WERI-Rb-1 (cell line): Measurements from ENCODE around the gene SCAI.

ENCODE experiments used
- DNase-seq: peaks from one replicate; pipeline ENCODE4 v3.0.0-alpha.2; 2020
- H3K27ac ChIP-seq: fragments of 250-450 bp; sonication (Bioruptor Pico); 2 replicates; pipeline ENCODE4 v1.5.1; 2020; ENCODE audit warnings: mild to moderate bottlenecking, moderate library complexity
- H3K27me3 ChIP-seq: fragments of 250-450 bp; sonication (Bioruptor Pico); 2 replicates; pipeline ENCODE4 v1.5.1; 2021; ENCODE audit warnings: mild to moderate bottlenecking, low read depth, moderate library complexity; ENCODE audit not compliant: insufficient read depth, severe bottlenecking
- H3K36me3 ChIP-seq: fragments of 250-450 bp; sonication (Bioruptor Pico); 2 replicates; pipeline ENCODE4 v1.5.1; 2020; ENCODE audit warnings: mild to moderate bottlenecking, moderate library complexity
- H3K4me3 ChIP-seq: 2 replicates; pipeline ENCODE4 v1.5.1; 2011; ENCODE audit warnings: low read depth, mild to moderate bottlenecking, control low read depth, low read length
- H3K9me3 ChIP-seq: fragments of 250-450 bp; sonication (Bioruptor Pico); 2 replicates; pipeline ENCODE4 v1.5.1; 2021; ENCODE audit warnings: mild to moderate bottlenecking, moderate library complexity; ENCODE audit not compliant: severe bottlenecking
- CTCF ChIP-seq: IDR thresholded peaks from 2 replicates; pipeline ENCODE4 v1.5.1; 2011; ENCODE audit warnings: low read depth, mild to moderate bottlenecking, control low read depth, inconsistent platforms, low read length

The SCAI gene

GRCh38 chr9:124897570-124898460, 245.5 kb downstream of the SCAI start:
- Histone ChIP-seq H3K36me3 (peaks cover 18% of the 10 kb centered on the region), H3K27me3 (no peaks in the 10 kb centered on the region), H3K27ac (no peak overlapping the region), H3K4me3 (no peak overlapping the region), H3K9me3 (peaks cover 2% of the 10 kb centered on the region)
- no peak for TF ChIP-seq CTCF
- no peak for DNase-seq

- Histone ChIP-seq H3K27ac (no peak overlapping the region), H3K4me3 (no peak overlapping the region), H3K36me3 (peaks cover 21% of the 10 kb centered on the region), H3K9me3 (peaks cover 2% of the 10 kb centered on the region), H3K27me3 (no peaks in the 10 kb centered on the region)
- TF ChIP-seq CTCF, result peak; percentile 71
- DNase-seq, result peak; percentile 55
Measured at GRCh38 chr9:124894741-124895170, 248.6 kb downstream of the SCAI start.

GRCh38 chr9:124894035-124894740, 249.1 kb downstream of the SCAI start:
- Histone ChIP-seq H3K27me3 (no peaks in the 10 kb centered on the region), H3K36me3 (peaks cover 21% of the 10 kb centered on the region), H3K9me3 (peaks cover 2% of the 10 kb centered on the region), H3K27ac (no peak overlapping the region), H3K4me3 (no peak overlapping the region)
- no peak for TF ChIP-seq CTCF
- no peak for DNase-seq
